GM21717 (cell line): Measurements from ENCODE around the gene ORAI3.

Experiments
- ATAC-seq: cut with Tn5 transposase; IDR thresholded peaks from one replicate; pipeline ENCODE4 v1.9.1; 2021; ENCODE audit warnings: mild to moderate bottlenecking, moderate library complexity; ENCODE audit not compliant: unreplicated experiment

ORAI3 gene

DNA sequence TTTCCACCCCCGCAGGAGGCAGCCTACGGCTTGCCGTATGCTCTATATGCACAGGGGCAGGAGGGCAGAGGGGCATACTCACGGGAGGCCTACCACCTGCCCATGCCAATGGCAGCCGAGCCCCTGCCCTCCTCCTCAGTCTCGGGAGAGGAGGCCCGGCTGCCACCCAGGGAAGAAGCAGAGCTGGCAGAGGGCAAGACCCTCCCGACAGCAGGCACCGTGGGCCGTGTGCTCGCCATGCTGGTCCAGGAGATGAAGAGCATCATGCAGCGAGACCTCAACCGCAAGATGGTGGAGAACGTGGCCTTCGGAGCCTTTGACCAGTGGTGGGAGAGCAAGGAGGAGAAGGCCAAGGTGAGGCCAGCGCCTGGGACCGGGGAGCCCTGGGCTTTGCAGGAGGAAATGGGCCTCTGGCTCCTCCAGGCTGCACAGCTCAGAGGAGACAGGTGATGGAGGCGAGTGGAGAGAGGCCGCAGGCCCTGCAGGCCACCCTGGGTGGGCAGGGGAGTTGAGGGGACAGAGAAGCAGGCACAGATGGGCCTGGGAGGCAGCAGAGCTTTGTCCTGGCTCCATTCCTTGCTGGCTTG, 17.3 kb downstream of the ORAI3 start:
- no peak for ATAC-seq

DNA sequence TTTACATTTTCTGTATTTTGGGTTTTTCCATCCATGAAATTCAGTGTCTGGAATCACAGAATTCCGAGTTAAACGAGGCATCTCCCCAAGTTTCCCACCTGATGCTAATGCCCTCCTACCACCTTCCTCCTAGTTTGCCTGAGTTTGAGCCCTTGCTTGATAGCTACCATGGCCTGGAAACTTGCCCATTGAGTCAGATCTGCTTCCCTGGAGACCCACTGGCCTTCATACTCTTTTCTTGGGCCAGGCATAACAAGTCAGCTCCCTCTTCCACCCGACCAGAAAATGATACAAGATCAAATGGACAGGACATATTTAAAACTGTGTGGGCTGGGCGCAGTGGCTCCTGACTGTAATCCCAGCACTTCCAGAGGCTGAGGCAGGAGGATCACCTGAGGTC, 18.9 kb downstream of the ORAI3 start:
- no peak for ATAC-seq

GRCh38 chr16:30969246-30969842, 20.5 kb downstream of the ORAI3 start:
- ATAC-seq: no peak

DNA sequence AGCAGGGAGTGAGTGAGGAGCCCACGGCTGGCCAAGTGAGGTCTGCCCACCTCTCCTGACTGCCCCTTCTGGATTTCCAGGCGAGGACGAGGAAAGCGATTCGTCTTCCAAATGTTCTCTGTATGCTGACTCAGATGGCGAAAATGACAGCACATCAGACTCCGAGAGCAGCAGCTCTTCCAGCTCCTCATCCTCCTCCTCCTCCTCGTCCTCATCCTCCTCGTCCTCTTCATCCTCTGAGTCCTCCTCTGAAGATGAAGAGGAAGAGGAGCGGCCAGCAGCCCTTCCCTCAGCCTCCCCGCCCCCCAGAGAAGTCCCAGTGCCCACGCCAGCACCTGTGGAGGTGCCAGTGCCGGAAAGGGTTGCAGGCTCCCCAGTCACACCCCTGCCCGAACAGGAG, 22.4 kb downstream of the ORAI3 start:
- no peak for ATAC-seq

GRCh38 chr16:30972872-30973271, 24.0 kb downstream of the ORAI3 start:
- ATAC-seq: no peak

DNA sequence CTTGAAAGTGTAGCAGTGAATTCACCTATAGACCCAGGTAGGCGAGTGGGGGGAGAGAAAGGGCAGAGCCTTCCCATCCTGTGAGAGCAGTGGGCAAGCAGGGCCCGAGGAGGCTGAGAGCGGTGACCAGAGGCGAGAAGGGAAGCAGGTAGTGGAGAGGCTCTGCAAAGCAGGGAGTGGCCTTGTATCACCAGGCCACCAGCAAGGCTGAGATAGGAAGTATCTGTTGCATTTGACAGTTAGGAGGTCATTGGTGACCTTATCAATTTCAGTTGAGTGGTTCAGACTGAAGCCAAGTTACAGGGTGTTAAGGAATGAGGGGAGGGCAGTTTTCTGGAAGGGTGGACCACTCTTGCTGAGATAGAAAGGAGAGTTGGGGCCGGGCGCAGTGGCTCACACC, 25.5 kb downstream of the ORAI3 start:
- ATAC-seq: no peak

- no peak for ATAC-seq
Measured at GRCh38 chr16:30976486-30976885, 27.6 kb downstream of the ORAI3 start.

- no peak for ATAC-seq
Measured at GRCh38 chr16:30977502-30977901, 28.6 kb downstream of the ORAI3 start.

DNA sequence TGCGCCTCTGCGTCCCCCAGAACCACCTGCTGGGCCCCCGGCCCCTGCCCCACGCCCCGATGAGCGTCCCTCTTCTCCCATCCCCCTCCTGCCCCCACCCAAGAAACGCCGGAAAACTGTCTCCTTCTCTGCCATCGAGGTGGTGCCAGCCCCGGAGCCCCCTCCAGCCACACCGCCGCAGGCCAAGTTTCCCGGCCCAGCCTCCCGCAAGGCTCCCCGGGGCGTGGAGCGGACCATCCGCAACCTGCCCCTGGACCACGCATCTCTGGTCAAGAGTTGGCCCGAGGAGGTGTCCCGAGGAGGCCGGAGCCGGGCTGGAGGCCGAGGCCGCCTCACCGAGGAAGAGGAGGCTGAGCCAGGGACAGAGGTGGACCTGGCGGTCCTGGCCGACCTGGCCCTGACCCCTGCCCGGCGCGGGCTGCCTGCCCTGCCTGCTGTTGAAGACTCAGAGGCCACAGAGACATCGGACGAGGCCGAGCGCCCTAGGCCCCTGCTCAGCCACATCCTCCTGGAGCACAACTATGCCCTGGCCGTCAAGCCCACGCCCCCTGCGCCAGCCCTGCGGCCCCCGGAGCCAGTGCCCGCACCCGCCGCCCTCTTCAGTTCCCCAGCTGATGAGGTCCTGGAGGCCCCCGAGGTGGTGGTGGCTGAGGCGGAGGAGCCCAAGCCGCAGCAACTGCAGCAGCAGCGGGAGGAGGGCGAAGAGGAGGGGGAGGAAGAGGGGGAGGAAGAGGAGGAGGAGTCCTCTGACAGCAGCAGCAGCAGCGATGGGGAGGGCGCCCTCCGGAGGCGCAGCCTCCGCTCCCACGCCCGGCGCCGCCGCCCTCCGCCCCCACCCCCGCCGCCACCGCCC, 30.5 kb downstream of the ORAI3 start:
- no peak for ATAC-seq

DNA sequence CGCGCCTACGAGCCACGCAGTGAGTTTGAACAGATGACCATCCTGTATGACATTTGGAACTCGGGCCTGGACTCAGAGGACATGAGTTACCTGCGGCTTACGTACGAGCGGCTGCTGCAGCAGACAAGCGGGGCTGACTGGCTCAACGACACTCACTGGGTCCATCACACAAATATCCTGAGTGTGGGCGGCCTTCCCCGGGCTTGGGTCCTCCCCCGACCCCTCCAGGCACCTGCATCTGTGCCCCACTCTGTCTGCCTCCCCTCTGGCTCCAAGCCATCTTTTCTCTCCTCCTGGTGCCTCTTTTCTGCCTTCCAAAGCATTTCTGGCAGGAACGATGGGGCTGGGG, 31.1 kb downstream of the ORAI3 start:
- no peak for ATAC-seq

DNA sequence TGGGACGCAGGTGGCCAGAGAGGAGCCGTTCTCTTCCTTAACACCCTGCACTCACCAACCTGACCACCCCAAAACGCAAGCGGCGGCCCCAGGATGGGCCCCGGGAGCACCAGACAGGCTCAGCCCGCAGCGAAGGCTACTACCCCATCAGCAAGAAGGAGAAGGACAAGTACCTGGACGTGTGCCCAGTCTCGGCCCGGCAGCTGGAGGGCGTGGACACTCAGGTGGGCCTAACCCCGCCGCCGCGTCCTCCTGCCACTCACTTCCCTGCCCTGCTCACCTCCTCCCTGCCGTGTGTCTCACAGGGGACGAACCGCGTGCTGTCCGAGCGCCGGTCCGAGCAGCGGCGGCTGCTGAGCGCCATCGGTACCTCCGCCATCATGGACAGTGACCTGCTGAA, 31.6 kb downstream of the ORAI3 start:
- no peak for ATAC-seq

GRCh38 chr16:30980959-30981358, 32.1 kb downstream of the ORAI3 start:
- no peak for ATAC-seq

DNA sequence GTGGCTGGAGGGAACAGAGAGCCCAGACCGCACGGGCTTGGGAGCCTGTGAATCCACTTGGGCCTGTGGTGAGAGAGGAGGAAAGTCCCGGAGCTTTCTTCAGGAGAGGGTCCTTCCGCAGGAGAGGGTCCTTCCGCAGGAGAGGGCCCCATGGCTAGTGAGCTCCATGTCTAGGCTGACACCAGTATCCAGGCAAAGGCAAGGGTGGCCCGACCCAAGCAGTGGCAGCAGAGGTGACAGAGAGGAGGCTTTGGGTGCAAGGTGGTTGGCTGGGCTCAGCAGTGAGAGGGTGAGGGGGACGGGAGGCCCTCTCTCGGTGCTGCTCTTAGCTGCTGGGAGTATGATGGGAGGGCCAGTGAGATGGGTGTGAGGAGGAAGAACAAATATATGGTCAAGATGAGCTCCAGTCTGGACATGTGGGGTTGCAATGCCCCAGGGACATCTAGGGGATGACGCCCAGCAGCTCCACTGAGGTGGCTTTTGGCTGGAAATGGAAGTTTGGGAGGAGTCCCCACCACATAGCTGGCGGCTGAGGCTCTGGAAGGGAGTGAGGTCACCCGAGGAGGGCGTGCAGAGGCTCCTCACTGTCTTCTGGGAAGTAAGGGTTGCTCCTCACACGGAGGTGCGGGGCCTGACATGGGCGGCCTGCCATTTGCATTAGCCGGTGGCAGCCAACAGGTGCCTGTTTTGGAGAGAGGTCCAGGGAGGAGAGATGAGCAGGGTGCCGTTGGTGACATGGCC, 33.9 kb downstream of the ORAI3 start:
- ATAC-seq: no peak

DNA sequence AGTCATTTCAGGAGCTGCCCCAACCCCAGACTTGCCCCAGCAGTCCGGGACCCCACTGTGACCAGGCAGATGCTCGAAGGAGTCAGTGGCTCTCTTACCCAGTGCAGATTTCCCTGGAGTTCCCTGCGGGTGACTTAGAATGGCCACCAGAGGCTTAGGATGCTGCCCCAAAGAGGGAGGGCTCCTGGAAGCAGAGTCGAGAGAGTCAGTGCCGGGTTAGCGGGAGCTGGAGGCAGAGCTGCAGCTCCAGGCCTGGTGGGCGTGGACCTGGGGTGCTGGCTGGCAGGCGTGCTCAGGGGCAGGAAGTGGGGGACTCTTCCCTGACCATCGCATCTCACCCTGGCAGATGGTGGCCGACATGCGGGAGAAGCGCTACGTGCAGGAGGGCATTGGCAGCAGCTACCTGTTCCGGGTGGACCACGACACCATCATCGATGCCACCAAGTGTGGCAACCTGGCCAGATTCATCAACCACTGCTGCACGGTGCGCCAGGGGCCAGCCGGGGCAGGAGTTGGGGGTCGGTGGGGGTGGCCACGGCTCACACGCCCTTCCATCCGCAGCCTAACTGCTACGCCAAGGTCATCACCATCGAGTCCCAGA, 34.5 kb downstream of the ORAI3 start:
- ATAC-seq: no peak

- ATAC-seq: no peak
Measured at GRCh38 chr16:30983898-30984610, 35.2 kb downstream of the ORAI3 start.

- no peak for ATAC-seq
Measured at GRCh38 chr16:30984669-30985400, 36.0 kb downstream of the ORAI3 start, which contains the start of gene HSD3B7. Gene HSD3B7, plus strand, starts transcription at chr16:30985207. Its CDS starts 452 bp downstream, at chr16:30985659.

- ATAC-seq: no peak
Measured at GRCh38 chr16:30985401-30986128, 36.7 kb downstream of the ORAI3 start.

GRCh38 chr16:30986129-30986991, 37.5 kb downstream of the ORAI3 start:
- ATAC-seq: no peak
